SH-SY5Y (cell line): ENCODE results near the gene CCDC174.

Source experiments
- GATA2 ChIP-seq: IDR thresholded peaks from 2 replicates; pipeline ENCODE4 v1.6.1; 2011; ENCODE audit warnings: mild to moderate bottlenecking, low read depth, low read length
- GATA3 ChIP-seq: IDR thresholded peaks from 2 replicates; pipeline ENCODE4 v1.6.1; 2011; ENCODE audit warnings: low read depth, mild to moderate bottlenecking, low read length, moderate library complexity

DNA sequence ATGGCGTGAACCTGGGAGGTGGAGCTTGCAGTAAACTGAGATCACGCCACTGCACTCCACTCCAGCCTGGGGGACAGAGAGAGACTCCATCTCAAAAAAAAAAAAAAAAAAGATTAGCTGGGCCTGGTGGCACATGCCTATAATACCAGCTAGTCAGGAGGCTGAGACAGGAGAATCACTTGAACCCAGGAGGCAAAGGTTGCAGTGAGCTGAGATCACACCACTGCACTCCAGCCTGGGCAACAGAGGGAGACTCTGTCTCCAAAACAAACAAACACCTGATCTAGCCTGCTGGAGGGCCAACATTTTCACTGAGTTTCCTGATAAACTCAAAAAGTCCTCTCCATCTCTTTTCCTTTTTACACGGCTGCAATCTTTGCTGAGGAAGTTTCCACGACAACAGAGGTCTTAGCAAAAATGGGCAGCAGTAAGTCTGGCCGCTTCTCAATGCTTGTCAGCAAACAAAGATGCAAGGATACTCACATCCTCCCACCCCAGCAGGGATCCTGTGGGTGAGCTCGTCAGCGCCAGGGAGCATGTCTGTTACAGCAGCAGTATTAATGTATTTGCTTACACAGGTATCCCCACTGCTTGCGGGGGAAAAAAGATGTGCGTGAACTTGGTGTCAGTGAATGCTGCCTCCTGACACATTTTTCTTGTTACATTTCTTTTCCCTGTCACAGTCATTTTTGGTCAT, 21.0 kb upstream of the CCDC174 start:
- TF ChIP-seq GATA2 (no peak), GATA3 (no peak)
